ENCODE data around the gene PRR33.

The PRR33 gene

GRCh38 chr11:1846453-1846932, 45.2 kb downstream of the PRR33 start:
- no peak for DNase-seq

GRCh38 chr11:1845561-1846452, 45.9 kb downstream of the PRR33 start:
- no peak for DNase-seq

GRCh38 chr11:1845095-1845429, 46.6 kb downstream of the PRR33 start:
- DNase-seq = no peak

GRCh38 chr11:1844221-1845094, 47.2 kb downstream of the PRR33 start:
- no peak for DNase-seq

DNA sequence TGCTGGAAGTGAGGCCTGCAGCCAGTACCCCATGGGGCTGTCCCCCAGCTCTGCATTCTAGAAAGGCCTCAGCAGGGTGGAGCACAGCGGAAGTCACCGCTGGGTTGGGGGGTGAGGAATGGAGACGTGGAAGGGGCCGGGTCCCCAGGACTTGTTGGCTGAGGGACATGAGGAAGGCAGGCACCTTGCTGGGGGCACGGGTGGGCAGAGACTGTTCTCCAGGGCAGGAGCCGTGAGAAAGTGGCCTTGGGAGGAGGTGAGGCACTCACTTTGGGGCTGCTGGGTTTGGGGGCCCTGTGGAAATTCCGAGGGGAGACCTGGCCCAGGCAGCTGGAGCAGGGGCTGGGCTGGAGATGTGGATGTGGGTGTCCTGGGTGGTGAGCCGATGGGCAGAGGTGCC, 47.9 kb downstream of the PRR33 start:
- DNase-seq = no peak

DNA sequence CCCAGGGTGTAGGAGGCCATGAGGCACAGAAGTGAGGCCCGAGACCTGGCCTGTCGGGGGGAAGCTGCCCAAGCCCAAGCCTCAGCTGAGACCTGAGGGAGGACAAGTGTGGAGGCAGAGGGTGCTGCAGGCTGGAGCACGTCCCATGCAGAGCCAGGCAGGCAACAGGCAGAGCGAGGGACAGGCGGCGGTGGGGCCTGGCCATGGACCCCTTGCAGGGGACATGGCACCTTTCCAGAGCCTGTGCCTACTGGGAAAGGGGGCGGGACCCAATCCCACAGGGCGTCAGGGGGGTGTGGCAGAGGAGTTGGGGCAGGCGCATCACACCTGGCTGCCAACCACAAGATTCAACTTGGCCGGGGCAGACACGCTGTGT, 48.6 kb downstream of the PRR33 start:
- DNase-seq = no peak

- DNase-seq = no peak
Measured at GRCh38 chr11:1842149-1843097, 49.3 kb downstream of the PRR33 start.

DNA sequence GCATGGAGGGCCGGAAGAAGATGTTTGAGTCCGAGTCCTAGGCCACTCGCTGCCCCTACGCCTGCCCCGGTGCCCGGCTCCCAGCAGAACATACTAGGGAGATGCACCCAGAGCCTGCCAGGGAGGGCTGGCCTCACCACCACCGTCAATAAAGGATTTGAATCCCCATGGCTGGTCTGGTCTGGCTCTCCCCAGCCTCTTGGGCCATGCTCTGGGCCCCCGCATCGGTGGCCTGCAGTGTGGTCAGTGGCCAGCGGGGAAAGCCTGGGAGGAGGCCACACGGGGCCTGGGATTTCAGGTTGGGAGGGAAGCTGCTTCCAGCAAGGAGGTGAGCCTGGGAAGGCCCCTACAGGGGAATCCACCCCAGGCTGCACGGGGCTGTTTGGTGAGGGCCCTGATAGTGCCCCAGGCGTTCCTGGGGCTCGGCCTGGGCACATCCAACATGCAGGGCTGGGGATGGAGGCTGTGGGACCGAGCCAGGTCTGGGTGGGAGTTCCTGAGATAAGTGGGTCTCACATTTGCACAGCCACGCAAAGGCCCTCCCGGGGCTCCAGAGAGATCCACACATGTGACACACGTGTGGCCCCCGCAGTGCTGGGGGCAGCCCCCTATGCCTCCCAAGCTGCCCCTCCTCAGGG, 50.1 kb downstream of the PRR33 start:
- DNase-seq = no peak

DNA sequence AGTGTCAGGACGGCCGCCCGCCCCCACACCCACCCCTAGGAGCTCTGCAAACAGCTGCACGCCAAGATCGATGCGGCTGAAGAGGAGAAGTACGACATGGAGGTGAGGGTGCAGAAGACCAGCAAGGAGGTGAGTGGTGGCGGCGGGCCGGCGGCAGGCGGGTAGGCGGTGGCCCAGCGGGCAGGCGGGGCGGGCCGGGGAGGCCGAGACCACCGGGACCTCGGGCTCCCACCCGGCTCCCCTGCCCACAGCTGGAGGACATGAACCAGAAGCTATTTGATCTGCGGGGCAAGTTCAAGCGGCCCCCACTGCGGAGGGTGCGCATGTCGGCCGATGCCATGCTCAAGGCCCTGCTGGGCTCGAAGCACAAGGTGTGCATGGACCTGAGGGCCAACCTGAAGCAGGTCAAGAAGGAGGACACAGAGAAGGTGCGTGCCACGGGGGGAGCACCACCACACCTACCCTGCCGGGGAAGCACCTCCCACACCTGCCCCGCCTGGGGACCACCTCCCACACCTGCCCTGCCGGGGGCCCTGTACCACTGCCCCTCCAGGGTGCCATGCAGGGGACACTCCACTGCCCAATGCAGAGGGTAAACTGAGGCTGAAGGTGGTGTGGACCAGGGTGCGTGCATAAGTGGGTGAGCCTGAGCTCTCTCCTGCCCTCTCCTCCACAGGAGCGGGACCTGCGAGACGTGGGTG, 50.8 kb downstream of the PRR33 start:
- no peak for DNase-seq

GRCh38 chr11:1839924-1840779, 51.5 kb downstream of the PRR33 start:
- DNase-seq = no peak

GRCh38 chr11:1839204-1839923, 52.3 kb downstream of the PRR33 start:
- peak; percentile 50 for DNase-seq

DNA sequence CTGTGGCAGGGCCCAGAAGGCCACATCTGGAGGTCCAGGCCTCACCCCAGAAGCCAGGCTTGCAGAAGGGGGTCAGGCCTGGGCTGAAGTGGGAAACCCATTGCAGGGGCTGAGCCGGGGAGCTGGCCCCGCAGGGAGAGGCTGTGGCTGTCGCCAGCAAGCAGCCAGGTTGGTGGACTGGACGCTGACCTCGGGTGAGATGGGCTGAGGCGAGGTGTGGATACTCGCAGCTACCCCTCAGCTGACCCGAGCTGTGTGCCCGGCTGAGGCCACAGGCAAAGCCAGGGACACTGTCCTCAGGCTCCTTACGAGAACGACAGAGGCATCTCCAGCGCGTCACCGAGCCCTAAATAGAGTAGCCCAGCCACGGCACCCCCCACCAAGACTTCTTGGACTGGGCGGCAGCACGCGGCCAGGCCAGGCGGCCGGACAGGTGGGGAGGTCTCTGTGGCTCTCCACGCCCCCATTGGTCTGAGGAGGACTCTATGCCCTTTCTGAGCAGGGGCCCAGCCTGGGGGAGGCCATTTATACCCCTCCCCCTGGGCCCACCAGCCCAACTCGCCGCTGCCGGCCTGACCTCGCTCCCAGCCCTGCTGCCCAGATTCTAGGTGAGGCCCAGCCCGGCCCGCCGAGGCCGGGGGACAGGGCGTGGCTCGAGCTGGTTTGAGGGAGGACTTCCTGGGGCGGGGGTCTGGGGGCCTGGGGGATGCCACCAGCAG, 53.1 kb downstream of the PRR33 start, which contains the start of gene TNNI2:
Gene TNNI2 (plus strand): TSS at position 556 of the 719 bp plus-strand sequence. CDS start 716 bp downstream, outside the sequence.
- DNase-seq = peak; percentile 52

Data from right forelimb (tissue), 1 donor.